LNCAP (cell line): Measurements from ENCODE around the gene HUWE1.

Experiments used
- TF ChIP-seq, protein P1 (sequence below): fragments of 450-650 bp; IDR thresholded peaks from 2 replicates; pipeline ENCODE4 v1.5.1; 2017; ENCODE audit warnings: mild to moderate bottlenecking

The HUWE1 gene

DNA sequence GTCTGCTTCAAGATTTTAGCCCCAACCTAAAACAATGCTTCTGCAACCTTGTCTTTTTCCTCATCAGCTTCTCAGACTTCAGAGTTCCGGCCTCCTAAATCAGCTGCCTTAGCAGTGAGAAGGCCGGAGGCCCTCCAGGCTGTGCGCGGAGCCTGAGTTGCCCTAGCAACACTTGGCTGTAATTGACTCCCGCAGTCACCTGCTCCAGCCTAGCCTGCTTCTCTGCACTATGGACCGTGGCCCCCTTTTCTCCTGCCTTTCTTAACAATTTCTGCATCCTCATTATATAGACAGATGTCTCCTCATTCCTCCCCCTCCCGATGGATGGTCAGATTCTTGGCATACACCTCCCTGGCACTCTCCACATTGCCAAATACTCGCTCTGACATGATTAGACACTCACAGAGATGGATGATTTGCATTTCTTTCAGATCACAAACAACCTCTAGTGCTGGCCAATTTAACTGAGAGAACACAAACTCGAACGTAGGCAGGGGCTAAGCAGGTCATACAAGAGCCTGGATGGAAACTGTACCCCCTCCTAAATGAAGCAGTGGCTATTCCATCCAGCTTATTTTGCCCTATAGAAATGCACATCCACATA, 9.5 kb upstream of the HUWE1 start:
- TF ChIP-seq, protein P1, sequence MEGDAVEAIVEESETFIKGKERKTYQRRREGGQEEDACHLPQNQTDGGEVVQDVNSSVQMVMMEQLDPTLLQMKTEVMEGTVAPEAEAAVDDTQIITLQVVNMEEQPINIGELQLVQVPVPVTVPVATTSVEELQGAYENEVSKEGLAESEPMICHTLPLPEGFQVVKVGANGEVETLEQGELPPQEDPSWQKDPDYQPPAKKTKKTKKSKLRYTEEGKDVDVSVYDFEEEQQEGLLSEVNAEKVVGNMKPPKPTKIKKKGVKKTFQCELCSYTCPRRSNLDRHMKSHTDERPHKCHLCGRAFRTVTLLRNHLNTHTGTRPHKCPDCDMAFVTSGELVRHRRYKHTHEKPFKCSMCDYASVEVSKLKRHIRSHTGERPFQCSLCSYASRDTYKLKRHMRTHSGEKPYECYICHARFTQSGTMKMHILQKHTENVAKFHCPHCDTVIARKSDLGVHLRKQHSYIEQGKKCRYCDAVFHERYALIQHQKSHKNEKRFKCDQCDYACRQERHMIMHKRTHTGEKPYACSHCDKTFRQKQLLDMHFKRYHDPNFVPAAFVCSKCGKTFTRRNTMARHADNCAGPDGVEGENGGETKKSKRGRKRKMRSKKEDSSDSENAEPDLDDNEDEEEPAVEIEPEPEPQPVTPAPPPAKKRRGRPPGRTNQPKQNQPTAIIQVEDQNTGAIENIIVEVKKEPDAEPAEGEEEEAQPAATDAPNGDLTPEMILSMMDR, result no peak

DNA sequence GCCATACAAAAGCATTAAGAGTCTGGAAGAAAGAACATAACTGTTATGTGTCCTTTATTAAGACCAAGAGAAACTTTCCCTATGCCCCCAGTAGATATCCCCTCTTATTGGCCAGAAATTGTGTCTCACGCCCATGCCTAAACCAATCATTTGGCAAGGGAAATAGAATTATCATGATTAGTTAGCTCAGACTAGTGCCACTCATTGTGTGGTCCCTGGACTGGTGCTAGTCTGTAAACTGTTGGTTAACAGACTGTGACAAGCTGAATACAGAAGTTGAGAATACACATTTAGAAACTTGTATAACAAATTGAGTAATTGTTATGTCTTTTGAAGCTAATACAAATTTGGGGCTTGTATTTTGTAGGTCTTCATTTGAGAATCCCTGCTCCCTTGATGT, 8.1 kb upstream of the HUWE1 start:
- TF ChIP-seq, protein P1, result no peak

DNA sequence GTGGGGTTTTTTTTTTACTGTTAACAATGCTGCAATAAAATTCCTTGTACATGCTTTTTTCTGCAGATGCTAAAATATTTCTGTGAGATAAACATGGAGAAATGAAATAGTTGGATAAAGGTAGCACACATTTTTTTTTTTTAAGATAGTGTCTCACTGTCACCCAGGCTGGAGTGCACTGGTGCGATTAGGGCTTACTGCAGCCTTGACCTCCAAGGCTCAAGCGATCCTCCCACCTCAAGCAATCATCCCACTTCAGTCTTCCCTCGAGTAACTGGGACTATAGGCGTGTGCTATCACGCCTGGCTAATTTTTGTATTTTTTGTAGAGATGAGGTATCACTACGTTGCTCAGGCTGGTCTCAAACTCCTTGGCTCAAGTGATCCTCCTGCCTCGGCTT, 1.8 kb upstream of the HUWE1 start:
- TF ChIP-seq, protein P1, result no peak

DNA sequence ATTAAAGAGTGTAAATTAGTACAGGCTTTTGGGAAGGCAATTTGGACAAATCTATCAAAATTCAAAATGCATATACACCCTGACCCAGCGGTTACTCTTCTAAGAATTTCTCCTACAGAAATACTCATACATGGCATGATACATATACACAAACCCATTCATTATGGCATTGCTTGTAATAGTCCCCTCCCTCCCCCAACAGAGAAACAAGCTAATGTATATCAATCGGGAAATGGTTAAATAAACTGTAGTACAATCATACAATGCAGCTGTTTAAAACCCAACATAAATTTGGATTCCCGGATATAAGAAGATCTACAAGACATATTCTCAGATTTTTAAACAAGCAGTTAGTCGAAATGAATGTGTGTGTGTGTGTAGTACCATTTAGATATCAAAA, 808 bp downstream of the HUWE1 start:
- TF ChIP-seq, protein P1, result no peak

DNA sequence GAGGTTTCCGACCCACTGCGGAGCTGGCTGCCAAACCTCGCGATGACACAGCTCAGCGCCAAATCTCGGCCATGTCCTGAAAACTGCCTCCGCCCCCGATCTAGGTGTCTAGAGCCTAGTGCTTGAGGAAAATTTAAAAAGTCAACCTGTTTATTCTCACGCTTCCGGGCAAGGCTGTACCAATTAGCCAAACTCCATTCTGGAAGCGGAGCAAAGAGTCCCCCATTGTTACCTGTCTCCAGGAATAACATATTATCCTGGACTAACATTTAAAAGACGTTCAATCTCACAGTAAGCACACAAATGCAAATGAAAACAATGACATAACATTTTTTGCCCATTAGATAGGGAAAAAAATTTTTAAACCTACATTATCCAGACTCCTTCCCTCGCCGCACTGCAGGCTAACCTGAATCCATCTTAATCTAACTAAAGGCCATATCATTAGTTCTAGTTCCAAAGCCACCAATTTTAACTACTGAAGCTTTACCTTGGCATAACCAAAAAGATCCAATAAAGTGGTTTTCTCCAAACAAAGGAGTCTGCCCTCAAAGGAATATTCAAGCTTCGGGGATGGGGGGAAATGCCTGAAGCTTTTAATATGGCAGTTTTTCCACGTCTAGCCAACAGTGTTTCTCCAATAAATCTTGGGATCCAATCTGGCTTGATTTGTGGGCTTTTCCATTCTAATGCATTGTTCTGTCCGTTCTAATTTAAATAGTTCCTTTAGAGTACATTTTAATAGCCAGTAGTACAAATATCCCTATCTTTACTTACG, 1.9 kb downstream of the HUWE1 start:
- TF ChIP-seq, protein P1, result no peak

DNA sequence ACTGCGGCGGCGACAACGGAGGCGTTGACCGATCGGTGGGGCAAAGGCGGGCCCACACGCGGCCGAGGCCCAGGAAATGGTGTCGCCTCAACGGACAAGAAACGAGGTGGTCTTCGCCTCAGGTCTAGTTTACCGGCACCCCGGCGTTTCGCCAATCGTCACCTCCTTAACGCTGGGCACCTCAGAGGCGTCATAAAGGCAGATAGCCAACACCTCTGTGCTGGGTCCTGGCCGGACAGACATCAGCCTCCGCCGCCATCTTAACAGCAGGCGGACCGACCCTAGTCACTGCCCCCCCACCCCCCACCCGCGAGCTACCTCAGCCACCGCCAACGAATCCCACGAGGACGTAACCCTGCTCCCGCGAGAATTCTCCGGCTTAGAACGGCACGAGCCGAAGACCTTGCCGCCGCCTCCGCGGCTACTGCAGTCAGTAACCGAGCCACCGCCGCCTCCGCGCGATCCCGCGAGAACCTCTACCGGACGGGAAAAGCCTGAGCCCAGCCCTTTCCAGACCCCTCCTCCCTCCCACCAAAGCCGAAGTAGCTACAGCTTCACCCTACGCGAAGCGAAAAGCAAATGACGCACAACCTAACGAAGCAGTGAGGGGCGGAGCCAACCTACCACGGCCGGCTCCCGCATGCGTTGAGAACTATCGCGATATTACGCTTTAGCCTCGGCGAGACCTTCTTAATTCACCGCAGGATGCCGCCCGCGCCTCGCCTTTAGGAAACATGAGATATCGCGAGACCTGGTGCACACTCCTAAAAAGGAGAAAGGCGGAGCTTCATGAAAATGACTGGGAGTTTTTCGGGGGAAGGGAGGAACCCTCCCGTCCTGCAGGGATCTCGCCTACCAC, 2.7 kb downstream of the HUWE1 start:
- TF ChIP-seq, protein P1, result no peak

DNA sequence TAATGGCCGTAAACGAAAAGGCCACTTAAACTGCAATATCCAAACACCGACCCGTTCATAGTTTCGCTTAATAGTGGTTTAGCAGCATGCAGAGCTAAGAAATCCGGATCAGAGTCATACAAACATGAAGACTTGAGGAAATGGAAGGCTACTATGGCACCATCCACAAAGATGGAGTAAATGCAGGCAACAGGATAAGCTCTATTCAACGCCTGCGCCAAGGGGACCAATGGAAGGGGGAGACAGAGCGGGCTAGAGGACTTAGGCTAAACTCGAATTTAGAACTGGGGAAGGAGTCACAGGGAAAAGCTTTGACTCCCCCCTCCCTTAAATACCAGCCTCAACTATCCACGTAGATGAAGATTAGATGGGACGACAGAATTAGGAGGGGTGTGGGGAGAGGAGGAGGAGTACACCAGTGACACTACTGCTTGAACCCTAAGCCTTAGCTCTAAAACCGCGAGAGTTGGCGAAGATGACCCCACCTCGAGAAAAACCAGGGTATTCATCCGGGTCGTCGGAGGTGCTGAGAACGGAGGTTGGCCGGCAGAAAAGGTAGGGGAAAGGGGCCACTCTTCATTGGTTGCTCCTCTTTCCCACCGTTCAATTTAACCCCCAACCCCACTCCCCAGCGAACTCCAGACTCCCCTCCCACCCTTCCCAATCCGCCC, 3.5 kb downstream of the HUWE1 start:
- TF ChIP-seq, protein P1, result no peak
